ENCODE measurements around the gene SYT14.
"Not testable (repeated sequence)": the region's sequence is repeated elsewhere in the genome, so short reads cannot be mapped to it uniquely, and the experiment has no call there.

Gene SYT14

GRCh38 chr1:210125143-210125542 is 187.1 kb downstream of the SYT14 start:
- no peaks in the 10 kb centered on the region for H3K27me3 ChIP-seq
- no peak overlapping the region for H3K4me2 ChIP-seq
- no peak for TF ChIP-seq Cebpa-rat (IDR thresholded peaks at IDR 0.05)
- no peak overlapping the region for H3K9ac ChIP-seq
- no peaks in the 10 kb centered on the region for H3K36me3 ChIP-seq
- H3K4me3 ChIP-seq = no peak overlapping the region
- no peaks in the 10 kb centered on the region for H3K4me1 ChIP-seq
- no peak overlapping the region for H3K27ac ChIP-seq
- H4K20me1 ChIP-seq = no peaks in the 10 kb centered on the region
- no peaks in the 10 kb centered on the region for H3K9me3 ChIP-seq

- Histone ChIP-seq H3K36me3 (no peaks in the 10 kb centered on the region), H3K4me3 (no peak overlapping the region), H3K9me3 (no peaks in the 10 kb centered on the region), H3K4me1 (no peaks in the 10 kb centered on the region), H3K27ac (no peak overlapping the region), H4K20me1 (no peaks in the 10 kb centered on the region), H3K27me3 (no peaks in the 10 kb centered on the region), H3K9ac (no peak overlapping the region), H3K4me2 (no peak overlapping the region)
- TF ChIP-seq Cebpa-rat (IDR thresholded peaks at IDR 0.05) = no peak
Measured at GRCh38 chr1:210129092-210129491, 191.1 kb downstream of the SYT14 start.

- no peak overlapping the region for H3K4me2 ChIP-seq
- H3K9ac ChIP-seq = no peak overlapping the region
- no peaks in the 10 kb centered on the region for H3K4me1 ChIP-seq
- TF ChIP-seq Cebpa-rat (IDR thresholded peaks at IDR 0.05) = no peak
- H3K9me3 ChIP-seq = no peaks in the 10 kb centered on the region
- no peaks in the 10 kb centered on the region for H3K36me3 ChIP-seq
- no peak overlapping the region for H3K4me3 ChIP-seq
- no peaks in the 10 kb centered on the region for H3K27me3 ChIP-seq
- H3K27ac ChIP-seq = no peak overlapping the region
- H4K20me1 ChIP-seq = no peaks in the 10 kb centered on the region
Measured at GRCh38 chr1:210129759-210130158, 191.7 kb downstream of the SYT14 start.

- Histone ChIP-seq H3K4me2 (no peak overlapping the region), H3K9ac (no peak overlapping the region), H3K9me3 (no peaks in the 10 kb centered on the region), H3K4me3 (no peak overlapping the region), H3K4me1 (no peaks in the 10 kb centered on the region), H3K27me3 (no peaks in the 10 kb centered on the region), H3K36me3 (no peaks in the 10 kb centered on the region), H3K27ac (no peak overlapping the region), H4K20me1 (no peaks in the 10 kb centered on the region)
- TF ChIP-seq Cebpa-rat (IDR thresholded peaks at IDR 0.05) = no peak
Measured at GRCh38 chr1:210132582-210132981, 194.6 kb downstream of the SYT14 start.

- Histone ChIP-seq H3K9me3 (no peaks in the 10 kb centered on the region), H4K20me1 (no peaks in the 10 kb centered on the region), H3K27ac (no peak overlapping the region), H3K4me1 (no peaks in the 10 kb centered on the region), H3K36me3 (no peaks in the 10 kb centered on the region), H3K4me3 (no peak overlapping the region), H3K27me3 (no peaks in the 10 kb centered on the region), H3K4me2 (no peak overlapping the region), H3K9ac (no peak overlapping the region)
- TF ChIP-seq Cebpa-rat (IDR thresholded peaks at IDR 0.05) = no peak
Measured at GRCh38 chr1:210143465-210144062, 205.5 kb downstream of the SYT14 start.

- TF ChIP-seq Cebpa-rat (IDR thresholded peaks at IDR 0.05) = no peak
- Histone ChIP-seq H3K36me3 (no peaks in the 10 kb centered on the region), H3K27ac (no peak overlapping the region), H3K9me3 (no peaks in the 10 kb centered on the region), H3K9ac (no peak overlapping the region), H3K4me1 (no peaks in the 10 kb centered on the region), H3K4me2 (no peak overlapping the region), H3K27me3 (no peaks in the 10 kb centered on the region), H3K4me3 (no peak overlapping the region), H4K20me1 (no peaks in the 10 kb centered on the region)
Measured at GRCh38 chr1:210144736-210145135, 206.7 kb downstream of the SYT14 start.

GRCh38 chr1:210151052-210151672 is 213.1 kb downstream of the SYT14 start:
- Histone ChIP-seq H3K4me1 (no peaks in the 10 kb centered on the region), H3K9me3 (no peaks in the 10 kb centered on the region), H3K4me3 (no peak overlapping the region), H3K27me3 (no peaks in the 10 kb centered on the region), H3K9ac (no peak overlapping the region), H4K20me1 (no peaks in the 10 kb centered on the region), H3K27ac (no peak overlapping the region), H3K36me3 (no peaks in the 10 kb centered on the region), H3K4me2 (no peak overlapping the region)
- no peak for TF ChIP-seq Cebpa-rat (IDR thresholded peaks at IDR 0.05)

GRCh38 chr1:210159211-210159610 is 221.2 kb downstream of the SYT14 start:
- no peak overlapping the region for H3K4me2 ChIP-seq
- no peak for TF ChIP-seq Cebpa-rat (IDR thresholded peaks at IDR 0.05)
- no peaks in the 10 kb centered on the region for H4K20me1 ChIP-seq
- H3K4me3 ChIP-seq = no peak overlapping the region
- H3K9ac ChIP-seq = no peak overlapping the region
- no peaks in the 10 kb centered on the region for H3K27me3 ChIP-seq
- no peaks in the 10 kb centered on the region for H3K36me3 ChIP-seq
- no peak overlapping the region for H3K27ac ChIP-seq
- no peaks in the 10 kb centered on the region for H3K9me3 ChIP-seq
- no peaks in the 10 kb centered on the region for H3K4me1 ChIP-seq

GRCh38 chr1:210170220-210170619 is 232.2 kb downstream of the SYT14 start:
- Histone ChIP-seq H3K4me3 (no peak overlapping the region), H3K27ac (no peak overlapping the region), H3K4me1 (no peaks in the 10 kb centered on the region), H3K4me2 (no peak overlapping the region), H3K27me3 (no peaks in the 10 kb centered on the region), H3K9ac (no peak overlapping the region), H3K9me3 (no peaks in the 10 kb centered on the region), H3K36me3 (no peaks in the 10 kb centered on the region), H4K20me1 (no peaks in the 10 kb centered on the region)
- TF ChIP-seq Cebpa-rat (IDR thresholded peaks at IDR 0.05) = no peak

GRCh38 chr1:210174133-210174532 is 236.1 kb downstream of the SYT14 start:
- Histone ChIP-seq H3K9me3 (no peaks in the 10 kb centered on the region), H3K36me3 (no peaks in the 10 kb centered on the region), H3K27ac (no peak overlapping the region), H3K4me2 (no peak overlapping the region), H3K4me1 (no peaks in the 10 kb centered on the region), H4K20me1 (no peaks in the 10 kb centered on the region), H3K9ac (no peak overlapping the region), H3K27me3 (no peaks in the 10 kb centered on the region), H3K4me3 (no peak overlapping the region)
- no peak for TF ChIP-seq Cebpa-rat (IDR thresholded peaks at IDR 0.05)

- no peak overlapping the region for H3K4me2 ChIP-seq
- H3K9me3 ChIP-seq = no peaks in the 10 kb centered on the region
- no peaks in the 10 kb centered on the region for H4K20me1 ChIP-seq
- no peak overlapping the region for H3K4me3 ChIP-seq
- no peak overlapping the region for H3K27ac ChIP-seq
- TF ChIP-seq Cebpa-rat (IDR thresholded peaks at IDR 0.05) = no peak
- H3K9ac ChIP-seq = no peak overlapping the region
- H3K4me1 ChIP-seq = no peaks in the 10 kb centered on the region
- H3K36me3 ChIP-seq = no peaks in the 10 kb centered on the region
- H3K27me3 ChIP-seq = no peaks in the 10 kb centered on the region
Measured at GRCh38 chr1:210185063-210185462, 247.0 kb downstream of the SYT14 start.

GRCh38 chr1:210187849-210188606 is 250.0 kb downstream of the SYT14 start:
- not testable (repeated sequence) for H3K4me2 ChIP-seq, H3K27me3 ChIP-seq, H3K9ac ChIP-seq, H3K4me3 ChIP-seq, H4K20me1 ChIP-seq, H3K4me1 ChIP-seq, H3K27ac ChIP-seq, H3K36me3 ChIP-seq, H3K9me3 ChIP-seq

Measured in BLaER1 (cell line).